ENCODE measurements around the gene TTC16. TPM values are rescaled to one million over a fixed set of nuclear protein-coding genes. Genes with fewer than 3 reads are reported as not detected.

Gene TTC16
- total and polyA plus RNA-seq, 2 of the 8 experiments (the other 6 are each of a cell fraction or from before 2014, with no cell fraction given): 0.03 TPM; not detected in 1

DNA sequence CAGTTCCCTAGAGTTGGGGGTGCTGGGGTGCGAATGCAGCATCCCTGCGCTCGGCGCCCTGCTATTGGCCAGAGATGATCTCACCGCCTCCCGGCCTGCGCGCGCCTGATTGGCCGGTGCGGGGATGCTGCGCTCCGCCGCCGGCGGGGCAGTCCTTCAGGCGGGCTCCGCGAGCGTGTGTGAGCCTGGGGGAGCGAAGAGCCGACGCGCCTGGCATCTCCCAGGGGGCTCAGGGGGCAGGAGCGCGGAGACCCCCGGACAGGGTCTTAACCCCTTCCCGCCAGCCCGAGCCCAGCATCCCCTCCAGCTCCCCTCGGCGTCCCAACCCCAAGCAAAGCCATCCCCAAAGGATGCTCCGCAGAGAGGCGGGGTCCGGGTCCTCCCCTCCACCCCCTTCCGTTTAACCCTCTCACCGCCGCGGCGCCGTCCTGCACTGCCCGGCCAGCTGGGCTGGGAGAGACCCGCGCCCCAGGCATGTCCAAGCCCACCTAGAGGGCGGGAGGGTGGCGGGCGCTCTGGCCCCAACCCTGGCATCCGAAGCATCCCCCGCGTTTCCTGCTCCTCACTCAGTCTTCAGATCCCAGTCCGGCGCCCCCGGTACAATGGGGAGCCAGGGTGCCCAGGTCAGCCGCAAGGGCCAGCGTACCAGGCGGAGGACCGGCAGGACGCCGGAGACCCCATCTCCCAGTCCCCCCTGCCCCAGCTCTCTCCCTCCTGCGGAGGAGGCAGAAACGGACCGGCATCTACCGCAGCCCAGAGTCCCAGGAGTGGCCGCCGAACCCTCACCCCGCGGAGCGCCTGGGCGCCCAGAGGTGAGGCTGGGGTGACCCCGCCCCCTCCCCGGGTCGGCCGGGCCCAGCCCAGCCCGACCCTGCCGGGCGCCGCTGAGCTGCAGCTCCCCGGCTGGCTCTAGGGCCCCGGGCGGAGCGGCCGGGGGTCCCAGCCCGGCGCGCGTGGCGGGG, 38.5 kb downstream of the TTC16 start (continued):
- TF ChIP-seq, protein P1, sequence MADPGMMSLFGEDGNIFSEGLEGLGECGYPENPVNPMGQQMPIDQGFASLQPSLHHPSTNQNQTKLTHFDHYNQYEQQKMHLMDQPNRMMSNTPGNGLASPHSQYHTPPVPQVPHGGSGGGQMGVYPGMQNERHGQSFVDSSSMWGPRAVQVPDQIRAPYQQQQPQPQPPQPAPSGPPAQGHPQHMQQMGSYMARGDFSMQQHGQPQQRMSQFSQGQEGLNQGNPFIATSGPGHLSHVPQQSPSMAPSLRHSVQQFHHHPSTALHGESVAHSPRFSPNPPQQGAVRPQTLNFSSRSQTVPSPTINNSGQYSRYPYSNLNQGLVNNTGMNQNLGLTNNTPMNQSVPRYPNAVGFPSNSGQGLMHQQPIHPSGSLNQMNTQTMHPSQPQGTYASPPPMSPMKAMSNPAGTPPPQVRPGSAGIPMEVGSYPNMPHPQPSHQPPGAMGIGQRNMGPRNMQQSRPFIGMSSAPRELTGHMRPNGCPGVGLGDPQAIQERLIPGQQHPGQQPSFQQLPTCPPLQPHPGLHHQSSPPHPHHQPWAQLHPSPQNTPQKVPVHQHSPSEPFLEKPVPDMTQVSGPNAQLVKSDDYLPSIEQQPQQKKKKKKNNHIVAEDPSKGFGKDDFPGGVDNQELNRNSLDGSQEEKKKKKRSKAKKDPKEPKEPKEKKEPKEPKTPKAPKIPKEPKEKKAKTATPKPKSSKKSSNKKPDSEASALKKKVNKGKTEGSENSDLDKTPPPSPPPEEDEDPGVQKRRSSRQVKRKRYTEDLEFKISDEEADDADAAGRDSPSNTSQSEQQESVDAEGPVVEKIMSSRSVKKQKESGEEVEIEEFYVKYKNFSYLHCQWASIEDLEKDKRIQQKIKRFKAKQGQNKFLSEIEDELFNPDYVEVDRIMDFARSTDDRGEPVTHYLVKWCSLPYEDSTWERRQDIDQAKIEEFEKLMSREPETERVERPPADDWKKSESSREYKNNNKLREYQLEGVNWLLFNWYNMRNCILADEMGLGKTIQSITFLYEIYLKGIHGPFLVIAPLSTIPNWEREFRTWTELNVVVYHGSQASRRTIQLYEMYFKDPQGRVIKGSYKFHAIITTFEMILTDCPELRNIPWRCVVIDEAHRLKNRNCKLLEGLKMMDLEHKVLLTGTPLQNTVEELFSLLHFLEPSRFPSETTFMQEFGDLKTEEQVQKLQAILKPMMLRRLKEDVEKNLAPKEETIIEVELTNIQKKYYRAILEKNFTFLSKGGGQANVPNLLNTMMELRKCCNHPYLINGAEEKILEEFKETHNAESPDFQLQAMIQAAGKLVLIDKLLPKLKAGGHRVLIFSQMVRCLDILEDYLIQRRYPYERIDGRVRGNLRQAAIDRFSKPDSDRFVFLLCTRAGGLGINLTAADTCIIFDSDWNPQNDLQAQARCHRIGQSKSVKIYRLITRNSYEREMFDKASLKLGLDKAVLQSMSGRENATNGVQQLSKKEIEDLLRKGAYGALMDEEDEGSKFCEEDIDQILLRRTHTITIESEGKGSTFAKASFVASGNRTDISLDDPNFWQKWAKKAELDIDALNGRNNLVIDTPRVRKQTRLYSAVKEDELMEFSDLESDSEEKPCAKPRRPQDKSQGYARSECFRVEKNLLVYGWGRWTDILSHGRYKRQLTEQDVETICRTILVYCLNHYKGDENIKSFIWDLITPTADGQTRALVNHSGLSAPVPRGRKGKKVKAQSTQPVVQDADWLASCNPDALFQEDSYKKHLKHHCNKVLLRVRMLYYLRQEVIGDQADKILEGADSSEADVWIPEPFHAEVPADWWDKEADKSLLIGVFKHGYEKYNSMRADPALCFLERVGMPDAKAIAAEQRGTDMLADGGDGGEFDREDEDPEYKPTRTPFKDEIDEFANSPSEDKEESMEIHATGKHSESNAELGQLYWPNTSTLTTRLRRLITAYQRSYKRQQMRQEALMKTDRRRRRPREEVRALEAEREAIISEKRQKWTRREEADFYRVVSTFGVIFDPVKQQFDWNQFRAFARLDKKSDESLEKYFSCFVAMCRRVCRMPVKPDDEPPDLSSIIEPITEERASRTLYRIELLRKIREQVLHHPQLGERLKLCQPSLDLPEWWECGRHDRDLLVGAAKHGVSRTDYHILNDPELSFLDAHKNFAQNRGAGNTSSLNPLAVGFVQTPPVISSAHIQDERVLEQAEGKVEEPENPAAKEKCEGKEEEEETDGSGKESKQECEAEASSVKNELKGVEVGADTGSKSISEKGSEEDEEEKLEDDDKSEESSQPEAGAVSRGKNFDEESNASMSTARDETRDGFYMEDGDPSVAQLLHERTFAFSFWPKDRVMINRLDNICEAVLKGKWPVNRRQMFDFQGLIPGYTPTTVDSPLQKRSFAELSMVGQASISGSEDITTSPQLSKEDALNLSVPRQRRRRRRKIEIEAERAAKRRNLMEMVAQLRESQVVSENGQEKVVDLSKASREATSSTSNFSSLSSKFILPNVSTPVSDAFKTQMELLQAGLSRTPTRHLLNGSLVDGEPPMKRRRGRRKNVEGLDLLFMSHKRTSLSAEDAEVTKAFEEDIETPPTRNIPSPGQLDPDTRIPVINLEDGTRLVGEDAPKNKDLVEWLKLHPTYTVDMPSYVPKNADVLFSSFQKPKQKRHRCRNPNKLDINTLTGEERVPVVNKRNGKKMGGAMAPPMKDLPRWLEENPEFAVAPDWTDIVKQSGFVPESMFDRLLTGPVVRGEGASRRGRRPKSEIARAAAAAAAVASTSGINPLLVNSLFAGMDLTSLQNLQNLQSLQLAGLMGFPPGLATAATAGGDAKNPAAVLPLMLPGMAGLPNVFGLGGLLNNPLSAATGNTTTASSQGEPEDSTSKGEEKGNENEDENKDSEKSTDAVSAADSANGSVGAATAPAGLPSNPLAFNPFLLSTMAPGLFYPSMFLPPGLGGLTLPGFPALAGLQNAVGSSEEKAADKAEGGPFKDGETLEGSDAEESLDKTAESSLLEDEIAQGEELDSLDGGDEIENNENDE (IDR thresholded peaks at IDR 0.05; ENCODE audit: insufficient replicate concordance, low read length): no peak
- TF ChIP-seq RBBP5 (IDR thresholded peaks at IDR 0.05; ENCODE audit: borderline replicate concordance, low read depth, low read length) (peak; percentile 47; the same call in 1 of the 2 replicates), SIN3A (conservative IDR thresholded peaks at IDR 0.05 in 1 of 2, IDR thresholded peaks at IDR 0.05 in 1 of 2; ENCODE audit: low read depth in 1 of 2, low read length in 2 of 2) (peak in 1 of 2 experiments; percentile 74; a peak in 2 of 4 replicates), TCF12 (IDR thresholded peaks at IDR 0.05; ENCODE audit: low read depth, low read length) (no peak), POLR2A (IDR thresholded peaks at IDR 0.05; ENCODE audit: control extremely low read depth in 1 of 2, low read depth in 2 of 2, low read length in 2 of 2) (peak in 1 of 2 experiments; percentile 29; a peak in 1 of 3 replicates), NANOG (IDR thresholded peaks at IDR 0.05; ENCODE audit: insufficient read depth, low read depth, low read length, poor library complexity, severe bottlenecking) (no peak), RFX5 (IDR thresholded peaks at IDR 0.05; ENCODE audit: borderline replicate concordance, low read depth, low read length) (no peak)
- TF ChIP-seq, protein P2, sequence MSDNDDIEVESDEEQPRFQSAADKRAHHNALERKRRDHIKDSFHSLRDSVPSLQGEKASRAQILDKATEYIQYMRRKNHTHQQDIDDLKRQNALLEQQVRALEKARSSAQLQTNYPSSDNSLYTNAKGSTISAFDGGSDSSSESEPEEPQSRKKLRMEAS (IDR thresholded peaks at IDR 0.05): peak; percentile 24; the same call in 1 of the 2 replicates
